Heart left ventricle (tissue), 13 donors: ENCODE data around the gene LRRC31.

Experiments
- POLR2A ChIP-seq, 2 donors: fragments of 450-650 bp; IDR thresholded peaks; one replicate each; pipeline ENCODE4 v1.6.1; 2017; ENCODE audit warnings: antibody characterized with exemption in 2 of 2, mild to moderate bottlenecking in 2 of 2, moderate library complexity in 2 of 2
- TF ChIP-seq, protein P1 (sequence below), 12 donors: fragments of 200-600 bp; sonication (generic) in 4 of 12; IDR thresholded peaks; one replicate each; pipeline versions ENCODE4 v1.5.0 to v1.8.0; 2018 to 2022; ENCODE audit warnings: antibody characterized with exemption in 12 of 12, mild to moderate bottlenecking in 5 of 12
- donor health status: ischemic (EF 13 %, LVEDD 7.1; RV severe dilation, severe dysfunction).
- donor health status: DM: no; HTN: yes; CAD: no.
- donor health status: DM: no; HTN: no; CAD: no.
- donor health status: ischemic (EF 25% LVEDD 6.9; RV normal size, moderate dysfunction).
- donor health status: ischemic (EF 25% LVEDD 5.7; RV mildly dilated, moderate dysfunction).
- donor health status: ischemic (EF 35%, LVEDD 5.7; RV mildly dilated, moderate dysfunction).
- donor health status: nonischemic (EF 11% LVEDD 7.7; RV severe dilation, severe dysfunction).
- donor health status: DM: yes; HTN: yes; CAD: no.
- donor health status: PGD.
- donor health status: ischemic (EF 29% LVEDD 5.4; RV normal size, mild dysfunction).
- donor health status: nonischemic (EF 23%, LVEDD 6.1; RV moderate dilation, normal function).

DNA sequence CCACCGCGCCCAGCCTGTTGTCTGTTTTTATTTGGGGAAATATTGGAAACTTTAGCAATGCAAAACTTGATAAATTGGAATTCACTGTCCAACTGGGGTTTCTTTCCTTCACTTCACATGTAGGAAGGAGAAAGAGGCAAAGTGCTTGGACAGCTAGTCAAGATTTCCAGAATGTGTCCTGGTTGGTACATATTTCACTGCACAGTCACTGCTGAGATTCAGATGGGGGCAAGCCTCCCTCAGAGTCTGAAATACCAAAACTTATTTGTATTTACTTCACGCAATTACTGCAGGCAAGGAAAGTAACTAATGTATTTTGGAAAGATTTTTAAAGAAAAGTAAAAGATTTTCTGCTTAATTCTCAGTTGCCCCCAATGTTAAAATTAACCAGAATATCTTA, 21.0 kb downstream of the LRRC31 start:
- TF ChIP-seq, protein P1, sequence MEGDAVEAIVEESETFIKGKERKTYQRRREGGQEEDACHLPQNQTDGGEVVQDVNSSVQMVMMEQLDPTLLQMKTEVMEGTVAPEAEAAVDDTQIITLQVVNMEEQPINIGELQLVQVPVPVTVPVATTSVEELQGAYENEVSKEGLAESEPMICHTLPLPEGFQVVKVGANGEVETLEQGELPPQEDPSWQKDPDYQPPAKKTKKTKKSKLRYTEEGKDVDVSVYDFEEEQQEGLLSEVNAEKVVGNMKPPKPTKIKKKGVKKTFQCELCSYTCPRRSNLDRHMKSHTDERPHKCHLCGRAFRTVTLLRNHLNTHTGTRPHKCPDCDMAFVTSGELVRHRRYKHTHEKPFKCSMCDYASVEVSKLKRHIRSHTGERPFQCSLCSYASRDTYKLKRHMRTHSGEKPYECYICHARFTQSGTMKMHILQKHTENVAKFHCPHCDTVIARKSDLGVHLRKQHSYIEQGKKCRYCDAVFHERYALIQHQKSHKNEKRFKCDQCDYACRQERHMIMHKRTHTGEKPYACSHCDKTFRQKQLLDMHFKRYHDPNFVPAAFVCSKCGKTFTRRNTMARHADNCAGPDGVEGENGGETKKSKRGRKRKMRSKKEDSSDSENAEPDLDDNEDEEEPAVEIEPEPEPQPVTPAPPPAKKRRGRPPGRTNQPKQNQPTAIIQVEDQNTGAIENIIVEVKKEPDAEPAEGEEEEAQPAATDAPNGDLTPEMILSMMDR (IDR thresholded peaks at IDR 0.05): no peak
- TF ChIP-seq POLR2A (IDR thresholded peaks at IDR 0.05): no peak
